Measurements from ENCODE around the gene CREB5.

Gene CREB5

DNA sequence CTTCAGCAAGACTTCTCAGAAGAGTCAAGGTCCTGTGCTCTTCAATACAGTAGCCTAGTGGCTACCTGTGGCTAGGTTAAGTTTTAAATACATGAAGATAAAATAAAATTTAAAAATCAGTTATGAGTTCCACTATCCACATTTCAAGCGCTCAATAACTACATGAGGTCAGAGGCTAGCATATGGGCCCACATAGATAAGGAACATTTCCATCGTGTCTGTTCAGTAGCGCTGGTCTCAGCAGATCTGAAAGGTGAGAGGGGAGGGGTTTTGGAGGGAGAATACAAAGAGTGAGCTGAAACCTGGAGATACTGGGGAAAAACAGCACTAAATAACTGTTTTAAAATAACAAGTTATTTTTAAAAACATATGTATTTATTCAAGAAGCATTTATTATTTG lies 326.8 kb downstream of the CREB5 start:
- H3K9ac ChIP-seq (ENCODE audit: low read depth, low read length, poor library complexity, severe bottlenecking), result no peak overlapping the region
- no peak overlapping the region for H3K4me2 ChIP-seq (ENCODE audit: low read depth, low read length, poor library complexity, severe bottlenecking)
- no peaks in the 10 kb centered on the region for H3K9me3 ChIP-seq (ENCODE audit: insufficient read depth, low read depth, low read length)
- H3K27me3 ChIP-seq (ENCODE audit: insufficient read depth, low read length, poor library complexity, severe bottlenecking), result no peaks in the 10 kb centered on the region
- TF ChIP-seq CTCF (conservative IDR thresholded peaks at IDR 0.05; ENCODE audit: low read length), result no peak
- TF ChIP-seq EZH2phosphoT487 (IDR thresholded peaks at IDR 0.05; ENCODE audit: borderline replicate concordance), result no peak
- H3K4me1 ChIP-seq (ENCODE audit: insufficient read depth, low read length, poor library complexity, severe bottlenecking), result no peaks in the 10 kb centered on the region
- H3K9me2 ChIP-seq (replicated peaks; ENCODE audit: low read depth, low read length), result no peaks in the 10 kb centered on the region
- no peaks in the 10 kb centered on the region for H4K20me1 ChIP-seq (ENCODE audit: insufficient read depth, low read length, poor library complexity, severe bottlenecking)
- no peaks in the 10 kb centered on the region for H3K79me2 ChIP-seq (ENCODE audit: insufficient read depth, low read length)
- no peak overlapping the region for H3K4me3 ChIP-seq (ENCODE audit: low read length, poor library complexity, severe bottlenecking)
- no peak overlapping the region for H2AFZ ChIP-seq (ENCODE audit: low read length)
- H3F3A ChIP-seq (ENCODE audit: low read depth), result no peaks in the 10 kb centered on the region
- no peaks in the 10 kb centered on the region for H3K36me3 ChIP-seq (ENCODE audit: insufficient read depth, low read length)

- H3K79me2 ChIP-seq (ENCODE audit: insufficient read depth, low read length), result no peaks in the 10 kb centered on the region
- TF ChIP-seq EZH2phosphoT487 (IDR thresholded peaks at IDR 0.05; ENCODE audit: borderline replicate concordance), result no peak
- no peak for TF ChIP-seq CTCF (conservative IDR thresholded peaks at IDR 0.05; ENCODE audit: low read length)
- no peaks in the 10 kb centered on the region for H3K27me3 ChIP-seq (ENCODE audit: insufficient read depth, low read length, poor library complexity, severe bottlenecking)
- H3F3A ChIP-seq (ENCODE audit: low read depth), result no peaks in the 10 kb centered on the region
- H3K9ac ChIP-seq (ENCODE audit: low read depth, low read length, poor library complexity, severe bottlenecking), result no peak overlapping the region
- no peaks in the 10 kb centered on the region for H3K4me1 ChIP-seq (ENCODE audit: insufficient read depth, low read length, poor library complexity, severe bottlenecking)
- H4K20me1 ChIP-seq (ENCODE audit: insufficient read depth, low read length, poor library complexity, severe bottlenecking), result no peaks in the 10 kb centered on the region
- no peak overlapping the region for H3K4me2 ChIP-seq (ENCODE audit: low read depth, low read length, poor library complexity, severe bottlenecking)
- no peaks in the 10 kb centered on the region for H3K9me3 ChIP-seq (ENCODE audit: insufficient read depth, low read depth, low read length)
- H2AFZ ChIP-seq (ENCODE audit: low read length), result no peak overlapping the region
- no peak overlapping the region for H3K4me3 ChIP-seq (ENCODE audit: low read length, poor library complexity, severe bottlenecking)
- no peaks in the 10 kb centered on the region for H3K9me2 ChIP-seq (replicated peaks; ENCODE audit: low read depth, low read length)
- H3K36me3 ChIP-seq (ENCODE audit: insufficient read depth, low read length), result no peaks in the 10 kb centered on the region
These were observed 327.5 kb downstream of the CREB5 start for GRCh38 chr7:28739826-28740225.

DNA sequence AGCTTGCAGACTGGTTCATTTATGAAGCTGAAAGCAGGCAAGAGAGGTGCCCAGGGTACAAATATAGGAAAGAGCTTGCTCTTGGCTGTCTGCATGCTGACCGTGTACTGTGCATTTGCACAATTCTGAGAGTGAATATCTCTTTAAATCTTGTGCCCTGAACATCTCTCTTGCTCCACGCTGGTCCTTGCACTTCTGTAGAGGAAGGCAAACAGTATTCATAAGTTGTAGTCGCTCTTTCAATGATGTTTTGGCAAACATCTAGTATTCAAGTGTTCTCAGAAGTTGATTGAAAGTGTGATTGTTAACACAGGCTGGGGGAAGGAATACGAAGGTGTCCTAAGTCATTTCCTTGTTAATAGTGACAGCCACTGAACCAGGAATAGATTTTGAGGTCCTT lies 332.6 kb downstream of the CREB5 start:
- peaks cover 15% of the 10 kb centered on the region for H3K4me1 ChIP-seq (ENCODE audit: insufficient read depth, low read length, poor library complexity, severe bottlenecking)

More for the DNA sequence above, 332.6 kb downstream of the CREB5 start:
- Histone ChIP-seq H3K9ac (ENCODE audit: low read depth, low read length, poor library complexity, severe bottlenecking) (no peak overlapping the region), H3K9me2 (replicated peaks; ENCODE audit: low read depth, low read length) (no peaks in the 10 kb centered on the region), H3K27me3 (ENCODE audit: insufficient read depth, low read length, poor library complexity, severe bottlenecking) (no peaks in the 10 kb centered on the region), H3K36me3 (ENCODE audit: insufficient read depth, low read length) (no peaks in the 10 kb centered on the region), H3K9me3 (ENCODE audit: insufficient read depth, low read depth, low read length) (no peaks in the 10 kb centered on the region), H3K4me3 (ENCODE audit: low read length, poor library complexity, severe bottlenecking) (no peak overlapping the region), H3F3A (ENCODE audit: low read depth) (no peaks in the 10 kb centered on the region), H3K4me2 (ENCODE audit: low read depth, low read length, poor library complexity, severe bottlenecking) (no peak overlapping the region), H4K20me1 (ENCODE audit: insufficient read depth, low read length, poor library complexity, severe bottlenecking) (no peaks in the 10 kb centered on the region), H3K79me2 (ENCODE audit: insufficient read depth, low read length) (no peaks in the 10 kb centered on the region), H2AFZ (ENCODE audit: low read length) (no peak overlapping the region)
- TF ChIP-seq EZH2phosphoT487 (IDR thresholded peaks at IDR 0.05; ENCODE audit: borderline replicate concordance) (no peak), CTCF (conservative IDR thresholded peaks at IDR 0.05; ENCODE audit: low read length) (no peak)

All from Loucy (cell line).